Stimulated activated naive CD4-positive, alpha-beta T cell treated with Interleukin-2 at 50 U/mL for 16 hours (primary cell): ENCODE measurements around the gene USP4.
A peak's percentile ranks its signal among the peaks of the same experiment; 100 is the strongest.
"Not testable (repeated sequence)": the region's sequence is repeated elsewhere in the genome, so short reads cannot be mapped to it uniquely, and the experiment has no call there.

Source experiments
- DNase-seq: peaks from one replicate; lab custom pipeline; 2025; lab: John Stamatoyannopoulos, UW

Gene USP4, protein sequence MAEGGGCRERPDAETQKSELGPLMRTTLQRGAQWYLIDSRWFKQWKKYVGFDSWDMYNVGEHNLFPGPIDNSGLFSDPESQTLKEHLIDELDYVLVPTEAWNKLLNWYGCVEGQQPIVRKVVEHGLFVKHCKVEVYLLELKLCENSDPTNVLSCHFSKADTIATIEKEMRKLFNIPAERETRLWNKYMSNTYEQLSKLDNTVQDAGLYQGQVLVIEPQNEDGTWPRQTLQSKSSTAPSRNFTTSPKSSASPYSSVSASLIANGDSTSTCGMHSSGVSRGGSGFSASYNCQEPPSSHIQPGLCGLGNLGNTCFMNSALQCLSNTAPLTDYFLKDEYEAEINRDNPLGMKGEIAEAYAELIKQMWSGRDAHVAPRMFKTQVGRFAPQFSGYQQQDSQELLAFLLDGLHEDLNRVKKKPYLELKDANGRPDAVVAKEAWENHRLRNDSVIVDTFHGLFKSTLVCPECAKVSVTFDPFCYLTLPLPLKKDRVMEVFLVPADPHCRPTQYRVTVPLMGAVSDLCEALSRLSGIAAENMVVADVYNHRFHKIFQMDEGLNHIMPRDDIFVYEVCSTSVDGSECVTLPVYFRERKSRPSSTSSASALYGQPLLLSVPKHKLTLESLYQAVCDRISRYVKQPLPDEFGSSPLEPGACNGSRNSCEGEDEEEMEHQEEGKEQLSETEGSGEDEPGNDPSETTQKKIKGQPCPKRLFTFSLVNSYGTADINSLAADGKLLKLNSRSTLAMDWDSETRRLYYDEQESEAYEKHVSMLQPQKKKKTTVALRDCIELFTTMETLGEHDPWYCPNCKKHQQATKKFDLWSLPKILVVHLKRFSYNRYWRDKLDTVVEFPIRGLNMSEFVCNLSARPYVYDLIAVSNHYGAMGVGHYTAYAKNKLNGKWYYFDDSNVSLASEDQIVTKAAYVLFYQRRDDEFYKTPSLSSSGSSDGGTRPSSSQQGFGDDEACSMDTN

GRCh38 chr3:49339941-49340800 lies at the start of gene USP4:
Gene USP4, minus strand, starts transcription at chr3:49340053. Its CDS starts 29 bp downstream, at chr3:49340024.
- DNase-seq, result peak; percentile 94

DNA sequence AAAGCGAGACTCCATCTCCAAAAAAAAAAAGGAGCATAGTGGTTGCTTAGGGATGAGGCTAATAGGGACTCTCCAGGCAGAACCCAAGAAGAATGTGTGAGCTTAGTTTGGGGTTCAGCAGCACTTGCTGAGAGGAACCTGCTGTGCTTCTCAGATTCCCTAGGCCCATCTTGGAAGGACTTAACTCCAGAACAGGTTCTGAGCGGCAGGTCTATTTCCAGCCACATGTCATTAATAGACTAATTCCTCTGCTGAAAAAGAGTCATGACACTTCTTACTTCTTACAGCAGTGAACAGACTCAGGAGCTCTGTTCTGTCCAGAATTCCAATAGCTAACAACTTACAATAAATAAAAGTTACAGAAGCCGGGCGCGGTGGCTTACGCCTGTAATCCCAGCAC lies 49.4 kb upstream of the USP4 start:
- DNase-seq, result no peak

- DNase-seq, result no peak
Measured at GRCh38 chr3:49388289-49388820, 48.5 kb upstream of the USP4 start.

GRCh38 chr3:49387721-49388120 lies 47.9 kb upstream of the USP4 start:
- no peak for DNase-seq

DNA sequence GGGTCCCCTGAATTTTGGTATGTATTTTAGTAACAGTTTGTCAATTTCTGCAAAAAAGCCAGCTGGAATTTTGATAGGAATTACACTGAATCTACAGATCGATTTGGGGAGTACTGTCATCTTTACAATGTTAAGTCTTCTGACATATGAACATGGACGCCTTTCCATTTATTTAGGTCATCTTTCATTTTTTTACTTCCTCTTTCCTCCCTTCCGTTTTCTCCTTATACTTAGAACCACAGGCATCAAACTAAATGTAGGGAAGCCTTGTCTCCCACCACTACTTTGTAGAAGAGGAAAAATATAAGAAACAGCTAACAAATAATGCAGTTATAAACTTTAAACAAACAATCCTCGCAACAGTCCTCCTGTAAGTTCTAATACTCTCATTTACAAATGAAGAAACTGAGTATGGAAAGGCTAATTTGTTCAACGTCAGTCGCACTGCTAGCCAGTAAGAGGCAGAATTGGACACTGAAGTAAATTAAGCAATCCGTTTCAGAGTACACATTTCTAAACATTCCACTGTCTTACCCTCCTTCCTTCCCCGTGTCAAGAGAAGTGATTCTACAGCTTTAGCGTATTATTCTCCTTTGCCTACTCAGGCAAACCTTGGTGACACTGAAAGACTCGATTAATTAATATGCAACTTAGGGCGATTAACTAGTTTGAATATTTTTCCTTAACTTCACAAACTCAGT lies 46.4 kb upstream of the USP4 start:
- DNase-seq, result no peak

DNA sequence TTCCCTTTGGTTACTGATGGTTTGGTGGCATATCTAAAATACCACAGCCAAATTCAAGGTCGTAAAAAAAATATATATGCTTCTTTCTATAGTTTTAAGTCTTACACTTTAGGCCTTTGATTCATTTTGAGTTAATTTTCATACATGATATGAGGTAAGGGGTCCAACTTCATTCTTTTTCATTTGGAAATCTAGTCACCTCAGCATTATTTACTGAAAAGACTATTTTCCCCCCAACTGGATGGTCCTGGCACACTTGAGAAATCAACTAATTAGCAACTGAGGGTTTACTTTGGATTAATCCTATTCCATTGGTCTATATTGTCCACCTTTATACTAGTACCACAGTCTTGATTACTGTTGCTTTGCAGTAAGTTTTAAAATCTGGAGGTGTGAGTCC lies 45.8 kb upstream of the USP4 start:
- DNase-seq, result no peak

DNA sequence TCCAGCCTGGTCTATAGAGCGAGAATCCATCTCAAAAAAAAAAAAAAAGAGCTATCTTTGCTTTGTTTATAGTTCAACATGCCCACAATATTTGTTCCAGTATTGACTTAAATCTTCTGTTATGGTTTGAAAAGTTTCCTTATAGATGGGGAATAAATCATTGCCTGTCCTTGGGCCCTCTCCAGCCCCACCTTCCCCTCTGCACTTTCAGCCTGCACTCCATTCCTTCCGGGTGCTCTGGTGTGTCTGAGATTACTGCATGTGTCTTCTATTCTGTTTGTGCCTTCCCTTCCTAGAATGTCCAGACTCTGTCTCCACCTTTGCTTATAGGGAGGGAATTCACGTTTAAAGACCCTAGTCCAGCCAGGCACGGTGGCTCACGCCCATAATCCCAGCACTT lies 43.5 kb upstream of the USP4 start:
- DNase-seq, result no peak

- no peak for DNase-seq
Measured at GRCh38 chr3:49378249-49378895, 38.5 kb upstream of the USP4 start.

DNA sequence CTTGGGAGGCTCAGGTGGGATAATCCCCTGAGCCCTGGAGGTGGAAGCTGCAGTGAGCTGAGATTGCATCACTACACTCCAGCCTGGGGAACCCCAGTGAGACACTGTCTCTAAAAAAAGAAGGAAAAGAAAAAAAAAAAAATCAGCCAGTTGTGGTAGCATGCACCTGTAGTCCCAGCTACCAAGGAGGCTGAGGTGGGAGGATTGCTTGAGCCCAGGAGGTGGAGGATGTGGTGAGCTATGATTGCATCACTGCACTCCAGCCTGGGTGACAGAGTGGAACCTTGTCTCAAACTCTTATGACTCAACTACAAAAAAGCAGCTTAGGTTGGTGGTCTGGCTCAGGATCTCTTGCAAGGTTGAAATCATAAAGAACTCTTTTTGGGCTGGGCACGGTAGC lies 37.6 kb upstream of the USP4 start:
- peak; percentile 23 for DNase-seq

DNA sequence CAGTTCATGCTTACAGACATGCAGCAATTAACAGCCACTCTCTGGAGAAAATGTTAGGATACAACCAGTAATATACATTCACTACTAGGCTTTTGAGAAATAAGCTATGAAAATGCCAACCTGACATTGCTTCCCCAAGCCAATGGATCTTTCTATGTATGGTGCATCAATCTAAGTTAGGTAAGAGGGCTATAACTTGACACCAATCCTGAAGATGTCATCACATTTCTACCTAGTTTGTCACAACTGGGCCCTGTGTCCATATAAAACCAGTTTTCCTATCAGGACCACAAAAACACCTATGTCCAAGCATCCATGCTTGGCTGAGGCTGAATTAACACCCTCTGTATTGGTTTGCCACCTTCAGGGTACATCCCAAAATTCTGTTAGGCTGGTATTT lies 32.1 kb upstream of the USP4 start:
- DNase-seq, result no peak

DNA sequence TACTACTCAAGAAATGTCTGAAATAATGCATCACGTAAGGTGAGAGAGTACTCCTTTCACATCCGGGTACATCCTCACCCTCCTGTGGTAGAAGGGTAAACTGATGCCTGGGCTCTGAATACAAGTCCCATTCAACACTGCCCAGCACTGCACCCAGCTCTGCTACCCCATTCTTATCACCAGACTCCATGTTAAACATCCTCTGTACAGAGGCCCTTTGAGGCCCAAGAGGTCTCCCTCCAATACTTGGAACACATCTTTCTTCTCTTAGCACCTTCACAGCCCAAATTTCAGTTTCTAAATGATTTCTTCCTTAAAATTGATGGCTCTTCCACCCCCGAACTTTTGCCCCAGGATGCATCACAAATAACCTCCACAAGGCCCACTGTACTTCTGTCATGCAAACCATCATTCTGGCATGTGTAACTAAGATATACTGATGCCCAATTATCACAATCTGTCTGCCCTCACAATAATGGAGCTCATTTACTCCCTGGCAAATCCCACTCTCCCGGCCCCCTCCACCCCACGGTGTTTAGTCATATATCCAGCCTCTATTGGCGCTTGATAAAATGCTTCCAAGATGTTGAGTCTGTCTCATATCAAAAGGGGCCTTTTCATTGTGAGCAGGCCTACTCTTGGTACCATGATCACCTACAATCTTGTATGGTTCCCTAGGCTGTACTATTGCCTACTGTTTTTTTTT lies 30.9 kb upstream of the USP4 start:
- DNase-seq, result no peak

DNA sequence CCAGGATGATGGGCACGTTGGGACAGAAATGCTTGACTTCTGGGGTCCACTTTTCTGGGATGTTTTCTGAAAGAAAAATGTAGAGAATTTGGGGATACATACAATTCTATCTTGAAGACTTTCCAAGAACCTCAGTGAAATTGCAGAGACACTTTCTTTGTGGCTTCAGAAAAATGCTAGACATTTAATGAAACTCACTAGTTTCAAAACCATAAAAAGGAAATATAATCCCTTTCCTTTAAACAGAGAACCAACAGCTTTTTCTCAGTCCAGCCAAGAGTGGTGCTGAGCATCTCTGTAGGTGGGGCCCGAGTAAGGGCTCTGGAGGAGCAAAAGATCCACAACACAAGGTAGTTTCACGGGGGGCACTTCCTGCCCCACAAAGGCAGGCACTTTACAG lies 22.7 kb upstream of the USP4 start:
- DNase-seq, result no peak

GRCh38 chr3:49359623-49360022 lies 19.8 kb upstream of the USP4 start:
- no peak for DNase-seq

GRCh38 chr3:49358884-49359225 lies 19.0 kb upstream of the USP4 start:
- DNase-seq, result no peak

DNA sequence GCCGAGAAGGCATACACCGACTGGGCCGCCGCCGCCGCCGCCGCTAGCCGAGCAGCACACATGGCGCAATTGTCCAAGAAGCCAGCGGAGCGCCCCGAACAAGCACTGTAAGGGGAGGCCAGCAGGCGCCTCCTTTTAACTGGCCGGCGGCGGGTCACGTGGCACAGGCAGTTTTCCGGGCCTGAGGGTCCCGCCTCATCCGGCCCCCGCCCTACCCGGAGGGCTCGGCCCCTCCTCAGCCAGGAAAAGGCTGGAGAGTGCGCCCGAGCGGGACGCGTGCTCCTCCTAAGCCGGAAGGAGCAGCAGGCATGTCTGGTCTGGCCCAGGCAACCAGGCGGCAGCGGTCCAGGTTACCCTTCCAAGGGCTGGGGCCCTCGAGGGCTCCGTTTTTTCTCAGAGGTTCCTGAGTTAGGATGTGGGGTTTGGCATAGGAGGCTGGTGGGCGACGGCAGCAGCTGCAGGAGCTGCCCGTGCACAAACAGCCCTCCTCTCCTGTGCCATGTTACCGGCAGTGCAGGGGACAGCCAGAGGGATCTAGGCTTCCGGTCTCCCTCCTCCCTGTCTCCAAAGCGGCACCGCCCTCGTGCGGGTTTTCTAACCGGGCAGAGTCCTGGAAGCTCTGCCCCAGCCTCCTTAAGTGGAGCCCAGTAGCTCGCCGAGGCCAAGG lies 18.5 kb upstream of the USP4 start, which contains the start of gene GPX1:
TSS of gene GPX1 (minus strand) at position 137 of the 667 bp plus-strand sequence. CDS start at position 62, 75 bp downstream.
- DNase-seq, result peak; percentile 70

- peak; percentile 38 for DNase-seq
Measured at GRCh38 chr3:49357443-49358216, 17.8 kb upstream of the USP4 start.

GRCh38 chr3:49357095-49357442 lies 17.2 kb upstream of the USP4 start:
- DNase-seq, result not testable (repeated sequence)

DNA sequence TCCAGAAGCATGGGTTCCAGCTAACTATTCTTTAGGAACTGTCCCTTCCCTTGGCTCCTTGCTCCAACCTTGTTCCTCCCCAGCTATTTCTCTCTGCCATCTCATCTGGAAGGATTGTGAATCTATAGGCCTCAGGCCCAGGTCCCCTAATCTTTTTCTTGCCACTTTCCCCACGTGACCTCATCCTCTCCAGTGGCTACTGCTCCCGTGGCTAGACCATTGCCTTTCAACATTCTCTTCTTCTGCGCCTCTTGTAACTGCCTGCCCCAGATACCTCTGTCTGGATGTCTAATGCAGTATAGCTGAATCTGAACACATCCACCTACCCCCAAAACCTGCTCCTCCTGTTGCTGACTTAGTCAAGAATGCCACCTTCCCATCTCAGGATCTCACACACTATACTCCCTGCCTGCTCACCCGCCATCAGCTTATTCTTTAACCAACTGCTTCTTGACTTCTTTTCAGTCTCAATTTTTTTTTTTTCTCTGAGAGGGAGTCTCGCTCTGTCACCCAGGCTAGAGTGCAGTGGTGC lies 13.1 kb upstream of the USP4 start:
- no peak for DNase-seq
